HG03196 (cell line): ENCODE results near the gene CKMT2.

Source experiments
- ATAC-seq: cut with Tn5 transposase; IDR thresholded peaks from one replicate; pipeline ENCODE4 v1.9.1; 2021; ENCODE audit not compliant: unreplicated experiment

CKMT2 gene

GRCh38 chr5:81233080-81233634 lies at the start of gene CKMT2:
TSS of gene CKMT2 (plus strand) at chr5:81233322. CDS start at chr5:81251133, 17,811 bp downstream.
- ATAC-seq = no peak

GRCh38 chr5:81183811-81184748 lies 49.0 kb upstream of the CKMT2 start:
- ATAC-seq = no peak

GRCh38 chr5:81184749-81185110 lies 48.4 kb upstream of the CKMT2 start:
- ATAC-seq = no peak

GRCh38 chr5:81187885-81188284 lies 45.2 kb upstream of the CKMT2 start:
- ATAC-seq = no peak

- no peak for ATAC-seq
Observed at GRCh38 chr5:81188962-81189361, 44.2 kb upstream of the CKMT2 start.

- no peak for ATAC-seq
Observed at GRCh38 chr5:81189875-81190498, 43.1 kb upstream of the CKMT2 start.

GRCh38 chr5:81191726-81192372 lies 41.3 kb upstream of the CKMT2 start:
- no peak for ATAC-seq

GRCh38 chr5:81192373-81192750 lies 40.8 kb upstream of the CKMT2 start:
- no peak for ATAC-seq

GRCh38 chr5:81194633-81195334 lies 38.3 kb upstream of the CKMT2 start:
- peak; percentile 83 for ATAC-seq

GRCh38 chr5:81195335-81195929 lies 37.7 kb upstream of the CKMT2 start:
- no peak for ATAC-seq

- no peak for ATAC-seq
Observed at GRCh38 chr5:81202655-81203054, 30.5 kb upstream of the CKMT2 start.

GRCh38 chr5:81203729-81204128 lies 29.4 kb upstream of the CKMT2 start:
- no peak for ATAC-seq

- no peak for ATAC-seq
Observed at GRCh38 chr5:81204205-81204604, 28.9 kb upstream of the CKMT2 start.

GRCh38 chr5:81205058-81205457 lies 28.1 kb upstream of the CKMT2 start:
- ATAC-seq = no peak

- no peak for ATAC-seq
Observed at GRCh38 chr5:81207009-81207408, 26.1 kb upstream of the CKMT2 start.

- no peak for ATAC-seq
Observed at GRCh38 chr5:81208904-81209303, 24.2 kb upstream of the CKMT2 start.

- no peak for ATAC-seq
Observed at GRCh38 chr5:81209386-81209785, 23.7 kb upstream of the CKMT2 start.

GRCh38 chr5:81209869-81210493 lies 23.1 kb upstream of the CKMT2 start:
- no peak for ATAC-seq

- peak; percentile 48 for ATAC-seq
Observed at GRCh38 chr5:81212211-81212751, 20.8 kb upstream of the CKMT2 start.

GRCh38 chr5:81213070-81213469 lies 20.1 kb upstream of the CKMT2 start:
- ATAC-seq = no peak
